ENCODE data around the gene PHF21A.

The PHF21A gene

GRCh38 chr11:46065681-46066080, 55.6 kb downstream of the PHF21A start:
- TF ChIP-seq SIN3A (IDR thresholded peaks at IDR 0.05; ENCODE audit: borderline replicate concordance, insufficient read depth, low read length) (no peak), FOXP2 (optimal IDR thresholded peaks at IDR 0.05; ENCODE audit: borderline replicate concordance, extremely low read depth, extremely low read length, insufficient read depth) (no peak), TAF1 (IDR thresholded peaks at IDR 0.05; ENCODE audit: borderline replicate concordance, insufficient read depth, low read length) (no peak), POLR2AphosphoS5 (IDR thresholded peaks at IDR 0.05; ENCODE audit: low read depth, low read length) (no peak)
- TF ChIP-seq, protein P1, sequence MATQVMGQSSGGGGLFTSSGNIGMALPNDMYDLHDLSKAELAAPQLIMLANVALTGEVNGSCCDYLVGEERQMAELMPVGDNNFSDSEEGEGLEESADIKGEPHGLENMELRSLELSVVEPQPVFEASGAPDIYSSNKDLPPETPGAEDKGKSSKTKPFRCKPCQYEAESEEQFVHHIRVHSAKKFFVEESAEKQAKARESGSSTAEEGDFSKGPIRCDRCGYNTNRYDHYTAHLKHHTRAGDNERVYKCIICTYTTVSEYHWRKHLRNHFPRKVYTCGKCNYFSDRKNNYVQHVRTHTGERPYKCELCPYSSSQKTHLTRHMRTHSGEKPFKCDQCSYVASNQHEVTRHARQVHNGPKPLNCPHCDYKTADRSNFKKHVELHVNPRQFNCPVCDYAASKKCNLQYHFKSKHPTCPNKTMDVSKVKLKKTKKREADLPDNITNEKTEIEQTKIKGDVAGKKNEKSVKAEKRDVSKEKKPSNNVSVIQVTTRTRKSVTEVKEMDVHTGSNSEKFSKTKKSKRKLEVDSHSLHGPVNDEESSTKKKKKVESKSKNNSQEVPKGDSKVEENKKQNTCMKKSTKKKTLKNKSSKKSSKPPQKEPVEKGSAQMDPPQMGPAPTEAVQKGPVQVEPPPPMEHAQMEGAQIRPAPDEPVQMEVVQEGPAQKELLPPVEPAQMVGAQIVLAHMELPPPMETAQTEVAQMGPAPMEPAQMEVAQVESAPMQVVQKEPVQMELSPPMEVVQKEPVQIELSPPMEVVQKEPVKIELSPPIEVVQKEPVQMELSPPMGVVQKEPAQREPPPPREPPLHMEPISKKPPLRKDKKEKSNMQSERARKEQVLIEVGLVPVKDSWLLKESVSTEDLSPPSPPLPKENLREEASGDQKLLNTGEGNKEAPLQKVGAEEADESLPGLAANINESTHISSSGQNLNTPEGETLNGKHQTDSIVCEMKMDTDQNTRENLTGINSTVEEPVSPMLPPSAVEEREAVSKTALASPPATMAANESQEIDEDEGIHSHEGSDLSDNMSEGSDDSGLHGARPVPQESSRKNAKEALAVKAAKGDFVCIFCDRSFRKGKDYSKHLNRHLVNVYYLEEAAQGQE (IDR thresholded peaks at IDR 0.05; ENCODE audit: insufficient read depth in 1 of 2, low read depth in 2 of 2, low read length in 2 of 2) = no peak

DNA sequence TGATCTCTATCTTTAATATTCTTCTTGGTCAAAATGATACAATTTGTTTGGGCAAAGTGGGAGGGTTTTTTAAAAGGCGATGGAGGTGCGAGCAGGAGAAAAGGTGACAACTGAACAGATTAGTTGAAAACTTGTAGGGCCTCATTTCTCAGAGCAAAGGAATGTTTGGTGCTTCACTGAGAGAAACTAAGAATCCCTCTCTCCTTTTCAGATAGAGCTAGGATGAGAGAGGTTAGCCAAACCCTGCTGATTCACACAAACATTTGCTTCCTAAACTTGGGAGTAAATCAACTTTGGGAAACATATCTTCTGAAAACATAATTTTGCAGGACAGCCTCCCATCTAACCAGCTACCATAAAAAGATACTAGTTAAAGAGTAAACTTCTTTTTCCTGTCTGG, 57.0 kb downstream of the PHF21A start:
- TF ChIP-seq, protein P1 (IDR thresholded peaks at IDR 0.05; ENCODE audit: insufficient read depth in 1 of 2, low read depth in 2 of 2, low read length in 2 of 2) = no peak
- TF ChIP-seq POLR2AphosphoS5 (IDR thresholded peaks at IDR 0.05; ENCODE audit: low read depth, low read length) (no peak), TAF1 (IDR thresholded peaks at IDR 0.05; ENCODE audit: borderline replicate concordance, insufficient read depth, low read length) (no peak), SIN3A (IDR thresholded peaks at IDR 0.05; ENCODE audit: borderline replicate concordance, insufficient read depth, low read length) (no peak), FOXP2 (optimal IDR thresholded peaks at IDR 0.05; ENCODE audit: borderline replicate concordance, extremely low read depth, extremely low read length, insufficient read depth) (no peak)

DNA sequence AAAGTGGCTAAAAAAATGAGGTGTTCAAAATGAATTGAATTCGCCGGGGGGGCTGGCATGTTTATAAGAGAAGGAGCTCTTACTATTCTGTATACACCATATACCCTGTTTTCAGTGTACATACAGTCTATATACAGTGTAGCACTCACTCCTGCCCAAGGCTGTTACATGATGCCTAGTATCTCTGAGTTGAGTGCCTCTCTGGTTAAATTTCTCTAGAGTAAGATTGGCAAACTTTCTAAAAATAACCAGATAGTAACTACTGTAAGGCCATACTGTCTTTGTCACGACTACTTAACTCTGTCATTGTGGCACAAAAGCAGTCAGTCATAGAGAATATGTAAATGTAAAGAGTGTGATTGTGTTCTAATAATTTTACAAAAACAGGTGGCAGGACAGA, 58.1 kb downstream of the PHF21A start:
- TF ChIP-seq POLR2AphosphoS5 (IDR thresholded peaks at IDR 0.05; ENCODE audit: low read depth, low read length) (no peak), TAF1 (IDR thresholded peaks at IDR 0.05; ENCODE audit: borderline replicate concordance, insufficient read depth, low read length) (no peak), FOXP2 (optimal IDR thresholded peaks at IDR 0.05; ENCODE audit: borderline replicate concordance, extremely low read depth, extremely low read length, insufficient read depth) (no peak), SIN3A (IDR thresholded peaks at IDR 0.05; ENCODE audit: borderline replicate concordance, insufficient read depth, low read length) (no peak)
- TF ChIP-seq, protein P1 (IDR thresholded peaks at IDR 0.05; ENCODE audit: insufficient read depth in 1 of 2, low read depth in 2 of 2, low read length in 2 of 2) = no peak

GRCh38 chr11:46060013-46060412, 61.2 kb downstream of the PHF21A start:
- TF ChIP-seq SIN3A (IDR thresholded peaks at IDR 0.05; ENCODE audit: borderline replicate concordance, insufficient read depth, low read length) = no peak
- TF ChIP-seq POLR2AphosphoS5 (IDR thresholded peaks at IDR 0.05; ENCODE audit: low read depth, low read length) = no peak
- TF ChIP-seq TAF1 (IDR thresholded peaks at IDR 0.05; ENCODE audit: borderline replicate concordance, insufficient read depth, low read length) = no peak
- no peak for TF ChIP-seq FOXP2 (optimal IDR thresholded peaks at IDR 0.05; ENCODE audit: borderline replicate concordance, extremely low read depth, extremely low read length, insufficient read depth)
- TF ChIP-seq, protein P1 (IDR thresholded peaks at IDR 0.05; ENCODE audit: insufficient read depth in 1 of 2, low read depth in 2 of 2, low read length in 2 of 2) = no peak

- TF ChIP-seq, protein P1 (IDR thresholded peaks at IDR 0.05; ENCODE audit: insufficient read depth in 1 of 2, low read depth in 2 of 2, low read length in 2 of 2) = no peak
- no peak for TF ChIP-seq FOXP2 (optimal IDR thresholded peaks at IDR 0.05; ENCODE audit: borderline replicate concordance, extremely low read depth, extremely low read length, insufficient read depth)
- TF ChIP-seq SIN3A (IDR thresholded peaks at IDR 0.05; ENCODE audit: borderline replicate concordance, insufficient read depth, low read length) = no peak
Measured at GRCh38 chr11:46057489-46057888, 63.8 kb downstream of the PHF21A start.

Measured in PFSK-1 (cell line).